Activated T-cell treated with anti-CD3 and anti-CD28 coated beads, Interleukin-2, amount 50 U/mL, for 72 hours (primary cell): ENCODE results near the gene ZNF318. TPM values are rescaled to one million over a fixed set of nuclear protein-coding genes. Genes with fewer than 3 reads are reported as not detected.

Experiments
- ATAC-seq, 2 donors: fragments of 150-1000 bp; cut with Tn5 transposase; replicated peaks in 1 of 2; 2 replicates each; pipeline ENCODE4 v1.10.0; 2021; ENCODE audit warnings: moderate library complexity in 2 of 2, mild to moderate bottlenecking in 1 of 2
- DNase-seq, 2 donors: peaks; one replicate each; pipeline ENCODE4 v3.0.0; 2021 to 2022; ENCODE audit warnings: mixed read lengths in 1 of 2
- H3K27ac Mint-ChIP-seq: one replicate; pipeline ENCODE4 v1.8.0; 2022; ENCODE audit warnings: mild to moderate bottlenecking, moderate library complexity, mixed read lengths
- H3K27me3 Mint-ChIP-seq: one replicate; pipeline ENCODE4 v1.8.0; 2022; ENCODE audit warnings: low read depth, mixed read lengths
- H3K36me3 Mint-ChIP-seq, 2 donors: one replicate each; pipeline ENCODE4 v1.8.0; 2022; ENCODE audit warnings: mixed read lengths in 2 of 2, mild to moderate bottlenecking in 1 of 2; ENCODE audit not compliant: insufficient read depth in 2 of 2
- H3K4me1 Mint-ChIP-seq: one replicate; pipeline ENCODE4 v1.8.0; 2022; ENCODE audit warnings: low read depth, mixed read lengths
- H3K4me3 Mint-ChIP-seq, 2 donors: one replicate each; pipeline ENCODE4 v1.8.0; 2022; ENCODE audit warnings: mild to moderate bottlenecking in 2 of 2, mixed read lengths in 2 of 2, moderate library complexity in 2 of 2
- H3K9me3 Mint-ChIP-seq, 2 donors: one replicate each; pipeline ENCODE4 v1.8.0; 2022; ENCODE audit warnings: mixed read lengths in 2 of 2
- total RNA-seq, 2 donors: library from RNA; stranded (reverse); gene quantifications; one replicate each; pipeline ENCODE4 v1.2.3, GENCODE V29; 2022

The ZNF318 gene
- total RNA-seq, 2 donors from 2014 or later = 14.4 to 14.5 TPM

GRCh38 chr6:43298565-43299337 is 70.7 kb downstream of the ZNF318 start:
- Mint-ChIP-seq H3K27me3 (peaks cover 6% of the 10 kb centered on the region), H3K36me3 (no peaks in the 10 kb centered on the region), H3K4me1 (no peaks in the 10 kb centered on the region), H3K4me3 (no peak overlapping the region), H3K9me3 (no peaks in the 10 kb centered on the region), H3K27ac (no peak overlapping the region)
- ATAC-seq (no peak), DNase-seq (no peak)

DNA sequence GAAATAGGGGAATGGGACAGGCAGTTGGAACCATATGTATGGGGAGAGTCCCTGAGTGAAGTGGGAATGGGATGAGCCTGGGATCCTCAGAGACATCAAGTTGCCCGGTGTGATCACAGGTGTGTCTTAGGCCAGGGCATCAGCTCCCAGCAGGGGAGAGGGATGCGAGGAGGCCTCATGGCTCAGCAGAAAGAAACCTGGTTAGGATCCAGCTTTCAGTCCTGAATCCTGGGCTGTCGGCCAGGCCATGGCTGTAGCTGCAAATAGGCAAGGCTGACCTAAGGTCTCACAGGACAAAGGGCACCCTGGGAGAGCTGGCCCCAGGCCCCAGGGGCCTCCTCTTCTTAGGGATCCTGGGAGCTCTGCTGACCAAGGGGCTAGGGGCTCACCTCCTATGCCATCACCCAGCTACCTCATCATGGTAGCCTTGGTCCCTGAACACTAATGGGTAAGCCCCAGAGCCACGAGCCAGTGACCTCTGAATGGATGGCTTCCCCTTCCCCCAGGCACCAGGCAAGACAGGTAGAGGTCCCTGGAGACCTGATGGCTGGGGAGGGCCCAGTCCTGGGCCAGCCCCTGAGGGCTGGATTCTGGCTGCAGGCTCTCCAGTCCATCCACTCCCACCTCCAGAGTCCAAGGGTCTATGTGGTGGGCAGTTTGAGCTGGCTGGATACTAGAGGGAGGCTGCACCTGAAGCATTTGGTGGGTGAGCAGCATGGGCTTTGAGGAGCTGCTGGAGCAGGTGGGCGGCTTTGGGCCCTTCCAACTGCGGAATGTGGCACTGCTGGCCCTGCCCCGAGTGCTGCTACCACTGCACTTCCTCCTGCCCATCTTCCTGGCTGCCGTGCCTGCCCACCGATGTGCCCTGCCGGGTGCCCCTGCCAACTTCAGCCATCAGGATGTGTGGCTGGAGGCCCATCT is 71.5 kb downstream of the ZNF318 start, which contains the start of gene SLC22A7:
Gene SLC22A7, plus strand, starts transcription at position 617 of the 921 bp plus-strand sequence. Its CDS starts 99 bp downstream, at position 716.
- Mint-ChIP-seq H3K4me3 (no peak within 1 kb of the TSS), H3K4me1 (no peaks in the 10 kb centered on the region), H3K36me3 (no peaks in the 10 kb centered on the region), H3K9me3 (no peaks in the 10 kb centered on the region), H3K27ac (no peak within 1 kb of the TSS), H3K27me3 (peaks cover 6% of the 10 kb centered on the region)
- no peak for DNase-seq
- no peak for ATAC-seq

DNA sequence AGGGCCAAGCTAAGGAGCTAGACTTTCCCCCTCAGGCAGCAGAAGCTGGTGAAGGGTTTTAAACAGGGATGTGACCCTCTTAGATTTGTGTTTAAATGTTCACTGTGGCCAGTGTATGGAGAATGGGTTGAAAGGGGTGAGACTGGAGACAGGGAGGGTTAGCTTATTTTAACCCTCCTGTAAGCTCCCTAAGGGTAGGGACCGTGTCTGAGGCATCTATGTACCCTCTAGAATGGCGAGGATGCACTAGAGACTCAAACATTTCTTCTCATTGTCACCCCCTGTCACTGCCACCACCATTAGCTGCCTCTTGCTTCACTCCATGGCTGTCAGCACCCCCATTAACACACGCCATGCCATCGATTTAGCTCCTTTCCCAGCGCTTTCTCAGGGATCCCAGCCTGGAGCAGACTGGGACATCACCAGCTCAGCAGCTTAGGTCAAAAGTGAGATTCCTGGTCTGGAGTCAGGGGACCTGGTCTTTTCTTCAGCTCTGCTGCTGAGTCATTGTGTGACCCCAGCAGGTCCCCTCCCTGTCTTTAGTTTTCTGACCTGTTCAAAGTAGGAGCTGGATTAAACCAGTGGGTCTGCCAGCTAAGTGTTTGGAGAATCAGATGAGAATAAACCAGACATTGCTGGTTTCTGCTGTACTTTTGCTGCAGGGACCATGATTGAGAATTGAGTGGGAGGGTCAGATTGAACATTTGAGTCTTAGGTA is 72.5 kb downstream of the ZNF318 start:
- Mint-ChIP-seq H3K4me1 (no peaks in the 10 kb centered on the region), H3K36me3 (no peaks in the 10 kb centered on the region), H3K27me3 (peaks cover 6% of the 10 kb centered on the region), H3K4me3 (no peak overlapping the region), H3K27ac (no peak overlapping the region), H3K9me3 (no peaks in the 10 kb centered on the region)
- no peak for DNase-seq
- no peak for ATAC-seq

DNA sequence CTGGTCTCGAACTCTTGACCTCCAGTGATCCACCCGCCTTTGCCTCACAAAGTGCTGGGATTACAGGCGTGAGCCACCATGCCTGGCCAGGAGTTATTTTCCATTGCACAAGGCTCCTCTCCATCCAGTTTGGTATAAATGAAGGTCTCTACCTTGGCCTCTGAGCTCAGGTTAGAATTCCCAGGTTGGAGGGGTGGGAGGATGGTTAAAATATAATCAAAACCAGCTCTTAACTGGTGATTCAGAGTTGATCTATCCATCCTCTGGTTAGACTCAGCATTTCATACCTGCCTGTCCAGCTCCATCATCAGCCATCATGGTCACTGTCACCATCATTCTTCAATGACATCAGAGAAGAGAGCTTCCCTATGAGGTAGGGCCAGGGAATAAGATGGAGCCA is 74.0 kb downstream of the ZNF318 start:
- no peak for ATAC-seq
- Mint-ChIP-seq H3K4me3 (no peak overlapping the region), H3K36me3 (no peaks in the 10 kb centered on the region), H3K4me1 (no peaks in the 10 kb centered on the region), H3K9me3 (no peaks in the 10 kb centered on the region), H3K27me3 (peaks cover 6% of the 10 kb centered on the region), H3K27ac (no peak overlapping the region)
- no peak for DNase-seq

GRCh38 chr6:43294536-43294935 is 74.9 kb downstream of the ZNF318 start:
- Mint-ChIP-seq H3K9me3 (no peaks in the 10 kb centered on the region), H3K27ac (no peak overlapping the region), H3K36me3 (no peaks in the 10 kb centered on the region), H3K4me3 (no peak overlapping the region), H3K4me1 (no peaks in the 10 kb centered on the region), H3K27me3 (peaks cover 6% of the 10 kb centered on the region)
- no peak for DNase-seq
- ATAC-seq = no peak

DNA sequence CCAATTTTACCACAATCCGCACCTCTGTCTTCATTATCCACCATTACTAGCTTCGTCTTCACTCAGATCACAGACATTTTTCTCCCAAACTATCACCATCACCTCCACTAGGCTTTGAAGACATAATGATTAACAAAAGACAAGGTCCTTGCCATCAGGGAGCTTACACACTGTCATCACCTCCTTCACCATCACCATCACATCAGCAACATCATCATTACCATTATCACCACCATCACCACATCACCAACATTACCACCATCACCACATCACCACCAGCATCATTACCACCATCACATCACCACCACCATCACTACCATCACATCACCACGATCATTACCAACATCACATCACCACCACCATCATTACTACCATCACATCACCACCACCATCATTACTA is 75.7 kb downstream of the ZNF318 start:
- H3K27me3 Mint-ChIP-seq = peaks cover 2% of the 10 kb centered on the region
- no peak overlapping the region for H3K4me3 Mint-ChIP-seq
- ATAC-seq (no peak), DNase-seq (no peak)
- H3K4me1 Mint-ChIP-seq = no peaks in the 10 kb centered on the region
- no peaks in the 10 kb centered on the region for H3K9me3 Mint-ChIP-seq
- H3K36me3 Mint-ChIP-seq = no peaks in the 10 kb centered on the region
- H3K27ac Mint-ChIP-seq = no peak overlapping the region

GRCh38 chr6:43292763-43293318 is 76.6 kb downstream of the ZNF318 start:
- Mint-ChIP-seq H3K4me3 (no peak overlapping the region), H3K27ac (no peak overlapping the region), H3K4me1 (no peaks in the 10 kb centered on the region), H3K36me3 (no peaks in the 10 kb centered on the region), H3K9me3 (no peaks in the 10 kb centered on the region), H3K27me3 (no peaks in the 10 kb centered on the region)
- no peak for ATAC-seq
- no peak for DNase-seq

GRCh38 chr6:43292341-43292740 is 77.1 kb downstream of the ZNF318 start:
- ATAC-seq (no peak), DNase-seq (no peak)
- Mint-ChIP-seq H3K4me3 (no peak overlapping the region), H3K4me1 (no peaks in the 10 kb centered on the region), H3K9me3 (no peaks in the 10 kb centered on the region), H3K36me3 (no peaks in the 10 kb centered on the region), H3K27ac (no peak overlapping the region), H3K27me3 (no peaks in the 10 kb centered on the region)

DNA sequence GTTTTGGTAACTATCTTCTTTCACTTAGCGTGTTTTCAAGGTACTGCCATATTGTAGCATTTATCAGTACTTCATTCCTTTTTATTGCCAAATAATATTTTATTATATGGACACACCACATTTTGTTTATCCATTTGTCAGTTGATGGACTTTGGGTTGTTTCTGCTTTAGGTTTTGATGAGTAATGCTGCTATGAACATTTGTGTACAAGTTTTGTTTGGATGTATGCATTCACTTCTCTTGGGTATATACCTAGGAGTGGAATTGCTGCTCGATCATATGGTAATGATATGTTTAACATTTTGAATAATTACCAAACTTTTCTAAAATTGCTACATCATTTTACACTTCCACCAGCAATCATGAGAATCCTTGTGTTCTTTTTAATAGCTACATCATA is 77.7 kb downstream of the ZNF318 start:
- ATAC-seq = no peak
- no peaks in the 10 kb centered on the region for H3K4me1 Mint-ChIP-seq
- no peak overlapping the region for H3K4me3 Mint-ChIP-seq
- no peak overlapping the region for H3K27ac Mint-ChIP-seq
- no peak for DNase-seq
- H3K27me3 Mint-ChIP-seq = peaks cover 5% of the 10 kb centered on the region
- H3K36me3 Mint-ChIP-seq = no peaks in the 10 kb centered on the region
- no peaks in the 10 kb centered on the region for H3K9me3 Mint-ChIP-seq

- no peaks in the 10 kb centered on the region for H3K9me3 Mint-ChIP-seq
- H3K4me1 Mint-ChIP-seq = no peaks in the 10 kb centered on the region
- ATAC-seq (no peak), DNase-seq (no peak)
- H3K4me3 Mint-ChIP-seq = no peak overlapping the region
- H3K27ac Mint-ChIP-seq = no peak overlapping the region
- no peaks in the 10 kb centered on the region for H3K36me3 Mint-ChIP-seq
- peaks cover 10% of the 10 kb centered on the region for H3K27me3 Mint-ChIP-seq
These were observed 78.5 kb downstream of the ZNF318 start for GRCh38 chr6:43290905-43291355.

- Mint-ChIP-seq H3K36me3 (no peaks in the 10 kb centered on the region), H3K9me3 (no peaks in the 10 kb centered on the region), H3K27me3 (peaks cover 15% of the 10 kb centered on the region), H3K4me1 (no peaks in the 10 kb centered on the region), H3K4me3 (no peak overlapping the region), H3K27ac (no peak overlapping the region)
- ATAC-seq (no peak), DNase-seq (no peak)
These were observed 79.0 kb downstream of the ZNF318 start for GRCh38 chr6:43290339-43290904.
